GM18498 (cell line): ENCODE results near the gene TNFRSF1A.
"Not testable (repeated sequence)": the region's sequence is repeated elsewhere in the genome, so short reads cannot be mapped to it uniquely, and the experiment has no call there.

Source experiments
- ATAC-seq: cut with Tn5 transposase; IDR thresholded peaks from one replicate; pipeline ENCODE4 v1.9.1; 2021; ENCODE audit warnings: mild to moderate bottlenecking, moderate library complexity; ENCODE audit not compliant: unreplicated experiment

Gene TNFRSF1A

DNA sequence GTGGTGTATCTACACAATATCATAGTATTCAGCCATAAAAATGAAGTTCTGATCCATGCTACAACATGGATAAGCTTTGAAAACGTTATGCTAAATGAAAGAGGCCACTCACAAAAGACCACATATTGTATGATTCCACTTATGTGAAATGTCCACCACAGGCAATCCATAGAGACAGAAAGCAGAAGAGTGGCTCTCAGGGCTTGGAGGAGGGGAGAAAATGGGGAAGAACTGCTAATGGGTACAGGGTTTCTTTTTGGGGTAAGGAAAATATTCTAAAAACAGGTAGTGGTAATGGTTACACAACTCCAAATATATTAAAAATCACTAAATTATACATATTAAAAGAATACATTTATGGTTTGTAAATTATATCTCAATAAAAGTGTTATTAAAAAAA lies 17.0 kb upstream of the TNFRSF1A start:
- no peak for ATAC-seq

DNA sequence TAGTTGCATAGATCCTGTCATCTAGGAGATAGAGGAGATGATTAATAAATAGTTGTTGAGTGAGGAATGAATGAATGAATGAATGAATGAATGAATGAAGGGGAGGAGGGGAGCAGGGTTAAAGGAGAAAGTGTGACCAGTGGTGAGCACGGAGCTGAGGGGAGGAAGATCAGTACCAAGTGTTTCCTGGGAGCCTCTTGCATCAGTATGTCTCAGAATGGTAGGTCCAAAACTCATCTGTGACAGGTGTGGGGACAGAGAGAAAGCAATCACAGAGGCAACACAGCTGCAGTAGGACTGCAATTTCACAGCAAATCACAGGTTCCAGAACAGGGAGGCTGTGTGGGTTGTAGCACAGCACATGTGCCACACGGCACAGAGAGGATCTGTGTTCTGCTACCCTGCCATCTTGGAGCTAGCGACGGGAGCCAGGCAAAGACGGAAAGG lies 14.5 kb upstream of the TNFRSF1A start:
- no peak for ATAC-seq

DNA sequence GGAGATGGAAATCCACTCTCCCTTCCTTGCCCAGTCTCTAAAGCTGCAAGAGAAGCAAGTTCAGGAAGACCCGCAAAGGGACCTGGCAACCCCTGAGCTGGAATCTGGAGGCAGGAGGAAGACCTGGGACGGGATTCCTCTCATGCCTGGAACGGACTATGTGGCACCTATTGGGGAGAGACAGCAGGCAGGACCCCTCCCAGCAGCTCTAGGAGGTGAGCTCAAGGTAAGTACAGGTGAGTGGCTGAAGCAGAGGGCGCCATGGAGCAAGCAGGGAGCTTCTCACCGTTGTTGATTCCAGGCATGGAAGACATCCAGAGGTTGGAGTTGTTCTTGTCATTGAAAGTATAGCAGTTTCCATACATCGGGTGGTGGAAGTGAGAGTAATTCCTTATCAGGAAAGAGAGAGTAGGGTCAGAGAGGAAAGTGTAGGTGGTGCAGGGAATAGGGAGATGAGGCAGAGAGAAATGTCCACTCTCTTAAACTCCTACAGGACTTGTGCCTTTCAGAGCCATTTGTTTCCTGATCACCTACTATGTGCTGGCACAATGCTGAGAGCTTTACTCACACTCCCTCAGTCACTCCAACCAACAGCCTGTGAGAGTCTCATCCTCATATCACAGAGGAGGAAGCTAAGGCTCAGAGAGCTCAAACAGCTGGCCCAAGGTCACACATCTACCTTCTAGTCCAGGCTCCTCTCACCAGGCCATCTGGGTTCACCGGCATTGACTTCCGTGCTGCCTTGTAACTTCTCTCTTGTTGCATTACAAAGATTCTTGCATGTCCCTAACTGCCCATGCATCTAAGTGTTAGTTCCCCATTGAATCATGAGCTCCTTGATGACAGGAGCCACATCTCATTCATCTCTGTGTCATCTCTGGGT lies 13.9 kb upstream of the TNFRSF1A start:
- ATAC-seq: no peak

DNA sequence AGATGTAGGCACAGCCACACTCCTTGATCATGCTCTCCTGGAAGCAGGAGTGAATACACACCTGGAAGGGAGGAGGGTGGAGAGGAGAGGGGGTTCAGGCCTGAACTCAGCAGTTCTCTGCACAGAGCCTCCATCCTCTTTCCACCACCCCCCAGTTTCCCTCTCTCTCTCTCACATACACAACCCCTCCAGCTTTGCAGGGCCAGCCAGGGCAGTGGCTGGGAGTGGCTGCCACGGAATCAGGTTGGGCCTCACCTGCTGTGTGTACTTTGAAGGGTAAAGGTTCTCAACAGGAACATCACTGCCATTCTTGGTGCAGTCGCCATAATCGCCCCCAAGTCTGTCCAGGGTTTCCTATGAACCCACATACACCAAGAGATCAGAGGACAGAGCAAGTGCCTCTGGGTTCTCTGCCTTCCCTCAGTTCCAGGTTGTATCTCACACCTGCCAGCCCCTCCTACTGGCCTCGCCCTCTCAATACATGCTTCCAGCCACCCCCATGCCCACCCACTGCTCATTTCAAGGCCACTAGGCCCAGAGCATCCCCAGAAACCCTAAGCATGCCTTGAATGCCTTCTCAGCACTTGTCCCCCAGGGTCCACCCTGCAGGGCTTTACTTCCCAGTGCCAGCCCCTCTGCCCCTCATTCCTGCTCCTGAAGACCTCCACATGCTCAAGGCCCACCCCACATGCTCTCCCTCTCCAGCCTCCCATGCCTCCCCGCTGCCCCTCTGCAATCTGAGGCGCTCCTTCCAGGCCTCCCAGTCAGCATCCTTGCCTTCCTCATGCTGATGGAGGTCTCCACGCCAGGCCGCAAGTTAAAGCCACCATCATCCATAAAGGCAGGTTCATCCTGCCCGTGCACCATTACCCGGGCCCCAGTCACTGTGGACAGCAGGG lies 12.9 kb upstream of the TNFRSF1A start:
- ATAC-seq: no peak

DNA sequence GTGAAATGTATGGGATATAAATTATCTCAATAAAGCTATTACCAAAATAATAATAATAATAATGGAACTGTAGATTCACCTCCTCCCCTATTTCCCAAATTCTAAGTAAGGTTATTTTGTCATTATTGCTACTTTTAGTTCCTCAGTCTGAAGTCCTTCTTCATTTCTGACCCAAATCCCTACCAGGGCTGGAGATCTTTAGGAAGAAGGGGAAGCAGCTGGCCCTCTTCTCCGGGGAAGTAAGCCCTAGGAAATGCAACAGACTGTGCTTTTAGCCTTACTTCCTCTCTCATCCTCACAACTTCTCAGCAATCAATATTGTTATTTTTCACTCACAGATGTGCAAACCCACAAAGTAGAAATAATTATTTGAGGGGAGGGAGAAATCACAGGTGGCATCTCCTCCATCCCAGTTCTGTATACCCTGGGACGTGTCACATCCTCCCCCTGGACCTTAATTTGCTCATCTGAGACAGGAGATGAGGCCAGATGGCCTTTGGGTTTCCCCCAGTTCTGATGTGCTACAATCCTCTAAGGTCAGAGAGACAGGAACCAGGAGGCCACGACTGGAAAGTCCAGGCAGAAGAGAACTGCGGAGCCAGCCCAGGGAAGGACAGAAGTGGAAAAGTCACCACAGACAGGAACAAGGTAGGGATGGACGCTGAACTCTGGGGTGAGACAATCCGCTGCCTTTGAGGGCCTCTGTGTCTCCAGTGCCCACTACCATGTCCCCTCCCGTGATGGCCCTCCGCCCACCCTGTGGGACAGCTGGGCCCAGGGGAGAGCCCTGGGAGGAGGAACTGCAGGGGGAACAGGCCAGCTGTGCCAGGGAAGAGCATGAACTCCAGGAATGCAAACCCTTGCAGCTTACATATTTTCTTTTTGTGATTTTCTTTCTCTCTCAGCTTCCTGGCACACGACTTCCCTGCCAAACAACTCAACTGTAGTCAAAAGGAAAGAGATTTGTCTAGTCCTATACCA lies 10.6 kb upstream of the TNFRSF1A start:
- ATAC-seq: no peak

DNA sequence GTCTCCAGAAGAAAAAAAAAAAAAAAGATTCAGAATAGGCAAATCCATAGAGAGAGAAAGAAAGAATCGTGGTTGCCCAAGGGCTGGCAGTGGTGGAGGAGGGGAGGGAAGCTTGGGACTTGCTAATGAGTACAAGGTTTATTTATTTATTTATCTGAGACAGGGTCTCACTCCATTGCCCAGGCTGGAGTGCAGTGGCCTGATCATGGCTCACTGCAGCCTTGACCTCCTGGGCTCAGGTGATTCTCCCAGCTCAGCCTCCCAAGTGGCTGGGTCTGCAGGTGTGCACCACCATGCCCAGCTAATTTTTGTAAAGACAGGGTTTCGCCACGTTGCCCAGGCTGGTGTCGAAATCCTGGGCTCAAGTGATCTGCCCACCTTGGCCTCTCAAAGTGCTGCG lies 9.7 kb upstream of the TNFRSF1A start:
- no peak for ATAC-seq

DNA sequence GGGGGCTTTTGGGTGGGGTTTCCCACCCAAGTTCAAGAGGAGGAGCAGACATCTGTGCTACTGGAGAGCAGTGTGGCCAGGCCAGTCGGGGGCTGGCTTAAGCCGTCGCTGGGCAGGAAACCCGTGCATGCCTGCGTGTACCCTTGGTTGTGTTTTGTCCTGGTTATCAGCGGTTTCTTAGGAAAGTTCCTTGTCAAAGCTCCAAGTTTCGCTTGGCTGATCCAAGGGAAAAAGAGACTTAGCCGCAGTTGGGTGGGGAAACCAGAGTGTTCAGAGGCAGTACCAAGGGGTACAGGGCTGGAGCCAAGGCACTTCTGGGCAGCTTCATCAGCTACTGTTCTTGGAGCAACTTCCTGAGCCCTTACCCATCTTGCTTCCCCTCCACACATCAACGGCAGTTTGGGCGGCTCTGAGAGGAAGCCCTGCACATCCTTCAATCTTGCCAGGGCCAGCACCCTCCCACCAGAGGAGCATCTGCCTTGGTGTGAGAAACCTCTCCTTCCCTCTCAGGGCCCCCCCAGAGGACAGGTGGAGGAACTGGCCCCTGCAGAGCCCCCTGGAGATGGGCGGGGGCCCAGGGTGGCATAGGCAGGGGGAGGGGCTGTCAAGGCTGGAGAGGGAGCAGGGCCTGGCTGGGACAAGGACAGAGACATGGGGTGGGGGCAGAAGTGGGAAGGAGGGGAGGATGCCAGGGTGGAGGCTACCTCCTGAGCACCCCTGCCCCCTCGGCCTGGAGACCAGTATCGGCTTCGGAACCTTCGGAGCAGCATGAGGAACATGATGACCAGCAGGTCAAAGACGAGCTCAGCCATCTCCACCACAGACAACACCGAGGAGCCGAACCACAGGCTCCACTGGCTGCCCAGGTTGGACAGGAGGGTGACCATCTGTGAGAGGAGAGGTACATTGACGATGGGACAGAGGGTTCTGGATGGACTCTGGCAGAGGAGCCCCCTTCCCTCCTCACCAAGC lies 5.8 kb upstream of the TNFRSF1A start:
- ATAC-seq: no peak

DNA sequence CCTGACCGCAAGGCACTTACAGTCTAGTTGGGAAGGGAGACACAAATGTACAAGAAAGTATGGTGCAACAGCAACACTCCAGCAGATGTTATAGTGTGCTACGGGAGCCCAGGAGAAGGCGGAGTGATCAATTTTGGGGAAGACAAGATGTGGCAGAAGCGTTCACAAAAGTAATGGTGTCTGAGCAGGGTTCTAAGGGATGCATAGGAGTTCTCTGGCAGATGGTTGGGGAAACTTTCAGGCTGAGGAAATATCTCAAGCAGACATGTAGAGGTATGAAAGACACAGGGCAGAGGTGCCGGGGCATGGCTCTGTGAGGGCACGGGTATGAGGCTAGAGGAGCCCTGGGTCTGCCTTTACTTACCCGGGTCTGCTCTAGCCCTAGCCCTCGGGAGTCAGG lies 5.1 kb upstream of the TNFRSF1A start:
- ATAC-seq: no peak

DNA sequence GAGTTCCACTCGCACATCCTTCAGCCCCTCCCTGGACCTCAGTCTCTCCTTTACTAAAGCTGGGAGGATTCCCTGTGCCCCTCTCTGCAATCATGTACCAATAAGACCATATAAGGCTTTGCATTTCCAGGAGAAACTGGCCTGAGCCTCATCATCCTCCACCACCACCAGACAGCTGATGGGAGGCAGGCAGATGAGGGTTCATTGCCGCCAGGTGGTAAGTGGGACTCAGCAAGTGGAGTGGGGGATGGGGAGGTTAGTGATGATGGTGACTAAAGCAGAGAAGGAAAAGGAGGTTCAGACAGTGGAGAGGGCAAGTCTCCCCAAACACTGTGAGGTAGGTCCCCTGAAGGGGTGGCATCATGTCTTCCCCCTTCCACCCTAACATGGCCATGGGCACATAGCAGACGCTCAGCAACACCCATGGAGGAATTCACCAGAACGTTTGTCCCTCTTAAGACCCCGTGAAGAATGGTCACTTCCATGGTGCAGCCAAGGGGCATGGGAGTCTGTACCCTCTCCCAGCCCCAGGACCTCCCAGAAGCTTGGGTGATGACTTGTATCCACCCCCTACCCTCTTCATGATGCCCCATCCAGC lies 4.5 kb upstream of the TNFRSF1A start:
- no peak for ATAC-seq

DNA sequence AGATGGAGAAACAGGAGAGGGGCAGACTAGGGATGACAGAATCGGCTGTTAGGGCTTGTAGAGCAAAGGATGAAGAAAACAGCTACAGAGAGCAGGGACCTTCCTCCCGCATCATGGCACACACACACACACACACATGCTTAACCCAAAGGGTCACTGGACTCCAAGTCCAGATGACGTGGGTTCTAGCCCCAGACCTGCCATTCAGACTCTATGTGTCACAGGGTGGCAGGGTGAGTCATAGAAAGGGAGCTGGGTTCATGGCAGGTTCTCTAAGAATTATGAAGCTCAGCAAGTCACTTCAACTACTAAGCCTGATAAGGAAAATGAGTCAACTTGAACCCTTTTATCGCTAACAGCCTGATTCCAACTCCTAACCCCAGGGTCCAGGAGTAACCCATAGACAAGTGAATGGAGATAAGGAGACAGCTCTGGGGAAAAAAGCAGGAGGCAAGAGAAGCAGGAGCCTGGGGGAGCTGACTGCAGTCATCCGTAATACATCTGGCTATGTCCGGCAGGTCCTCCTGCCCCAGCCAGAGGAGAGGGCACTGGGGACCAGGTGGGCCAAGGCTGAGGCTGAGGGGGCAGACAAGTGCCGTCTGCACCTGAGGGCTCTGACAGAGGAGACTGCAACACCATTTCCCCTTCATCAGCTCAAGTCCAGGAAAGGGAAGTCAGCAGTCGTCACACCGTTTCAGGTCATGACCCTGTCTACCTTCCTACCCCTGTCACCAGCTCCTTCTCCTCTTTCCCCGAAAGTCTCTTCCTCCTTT lies 3.6 kb upstream of the TNFRSF1A start:
- no peak for ATAC-seq

DNA sequence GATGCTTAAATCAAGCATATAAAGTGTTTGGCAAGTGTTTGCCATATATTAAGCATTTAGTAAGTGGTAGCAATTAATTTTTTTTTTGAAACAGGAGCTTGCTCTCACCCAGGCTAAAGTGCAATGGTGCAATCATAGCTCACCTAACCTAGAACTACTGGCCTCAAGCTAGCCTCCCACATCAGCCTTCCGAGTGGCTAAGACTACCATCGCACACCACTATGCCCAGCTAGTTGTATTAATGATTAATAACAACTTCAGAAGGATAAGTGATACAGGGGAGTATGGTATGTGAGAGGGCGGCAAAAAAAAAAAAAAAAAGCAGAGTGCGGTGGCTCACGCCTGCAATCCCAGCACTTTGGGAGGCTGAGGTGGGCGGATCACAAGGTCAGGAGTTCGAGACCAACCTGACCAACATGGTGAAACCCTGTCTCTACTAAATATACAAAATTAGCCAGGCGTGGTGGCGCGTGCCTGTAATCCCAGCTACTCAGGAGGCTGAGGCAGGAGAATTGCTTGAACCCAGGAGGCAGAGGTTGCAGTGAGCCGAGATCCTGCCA lies 2.3 kb upstream of the TNFRSF1A start:
- not testable (repeated sequence) for ATAC-seq

DNA sequence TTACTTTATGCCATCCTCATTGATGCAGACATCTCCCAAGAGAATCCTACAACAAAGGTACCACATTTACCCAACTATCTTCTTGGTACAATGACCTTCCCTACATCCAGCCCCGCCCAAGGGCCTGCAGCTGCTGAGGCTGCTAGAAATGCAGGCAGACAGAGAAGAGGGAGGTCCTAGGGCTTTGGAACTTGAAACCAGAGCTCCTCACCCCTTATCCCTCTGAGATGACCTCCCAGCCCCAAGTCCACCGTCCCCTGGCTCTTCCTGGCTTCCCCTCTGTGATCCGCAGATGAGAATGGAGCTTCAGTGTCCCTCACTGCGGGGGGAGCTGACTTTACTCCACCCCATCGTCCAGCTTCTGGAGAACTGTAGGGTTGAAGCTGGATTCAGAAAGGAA lies 1.6 kb upstream of the TNFRSF1A start:
- ATAC-seq: no peak

DNA sequence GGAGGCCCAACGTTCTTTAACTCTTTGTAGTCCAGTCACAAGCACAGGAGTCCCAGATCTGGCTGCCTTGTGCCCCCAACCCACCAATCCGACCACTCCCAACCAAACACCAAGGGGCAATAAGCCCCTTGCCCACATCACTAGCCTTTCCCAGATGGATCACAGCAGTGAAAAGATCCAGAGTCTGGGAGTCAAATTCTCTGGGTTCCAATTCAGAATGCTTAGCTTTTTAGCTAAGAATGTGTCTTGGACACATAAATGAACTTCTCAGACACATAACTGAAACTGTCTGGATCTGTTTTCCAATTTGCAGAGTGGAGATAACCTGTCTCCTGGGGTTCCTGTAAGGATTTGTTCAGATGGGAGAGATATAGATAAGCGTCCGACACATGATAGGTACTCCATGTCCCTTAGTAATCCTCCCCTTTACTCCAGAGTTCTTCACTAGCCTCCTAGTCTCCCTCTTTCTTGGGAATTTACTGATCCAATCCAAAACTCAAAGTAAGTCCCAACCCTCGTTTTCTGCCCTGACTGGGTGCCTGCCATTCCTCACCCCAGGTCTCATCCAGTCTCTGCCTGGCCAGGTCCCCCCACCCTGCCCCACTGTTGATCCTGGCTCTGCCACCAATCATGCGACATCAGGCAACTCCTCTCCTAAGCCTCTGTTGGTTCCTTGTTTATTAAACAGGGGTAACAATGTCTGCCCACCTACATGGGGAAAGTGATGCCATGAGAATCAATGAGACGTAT lies 439 bp upstream of the TNFRSF1A start:
- no peak for ATAC-seq

DNA sequence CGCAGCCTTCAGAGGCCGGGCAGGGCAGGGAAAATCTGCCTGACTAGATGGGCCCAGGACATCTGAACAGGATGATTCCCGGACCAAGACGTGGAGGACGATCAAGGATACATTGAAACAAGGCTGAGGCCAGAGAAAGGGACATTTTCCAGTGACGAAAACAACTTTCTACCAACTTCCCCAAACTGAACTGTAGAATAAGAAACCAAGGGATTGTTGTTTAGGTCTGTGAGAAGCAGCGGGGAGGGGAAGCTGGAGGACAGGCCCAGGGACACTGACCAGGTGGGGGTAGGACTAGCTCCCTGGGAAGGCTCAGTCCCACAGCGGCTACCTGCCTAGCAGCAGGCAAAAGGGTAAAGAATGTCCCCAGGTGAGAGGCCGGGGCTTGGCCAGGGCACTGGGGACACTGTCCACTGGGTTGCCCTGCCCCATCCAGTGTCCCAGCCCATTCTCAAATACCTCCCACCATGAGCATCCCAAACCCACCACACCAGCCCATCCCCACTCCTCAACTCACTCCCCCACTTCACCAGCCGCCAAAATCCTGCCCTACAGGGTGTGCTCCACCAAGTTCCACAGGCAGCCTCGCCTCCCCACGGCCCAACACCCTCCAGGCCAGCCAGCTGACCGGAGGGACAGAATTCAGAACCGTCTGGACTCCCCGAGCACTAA lies 995 bp downstream of the TNFRSF1A start:
- no peak for ATAC-seq

DNA sequence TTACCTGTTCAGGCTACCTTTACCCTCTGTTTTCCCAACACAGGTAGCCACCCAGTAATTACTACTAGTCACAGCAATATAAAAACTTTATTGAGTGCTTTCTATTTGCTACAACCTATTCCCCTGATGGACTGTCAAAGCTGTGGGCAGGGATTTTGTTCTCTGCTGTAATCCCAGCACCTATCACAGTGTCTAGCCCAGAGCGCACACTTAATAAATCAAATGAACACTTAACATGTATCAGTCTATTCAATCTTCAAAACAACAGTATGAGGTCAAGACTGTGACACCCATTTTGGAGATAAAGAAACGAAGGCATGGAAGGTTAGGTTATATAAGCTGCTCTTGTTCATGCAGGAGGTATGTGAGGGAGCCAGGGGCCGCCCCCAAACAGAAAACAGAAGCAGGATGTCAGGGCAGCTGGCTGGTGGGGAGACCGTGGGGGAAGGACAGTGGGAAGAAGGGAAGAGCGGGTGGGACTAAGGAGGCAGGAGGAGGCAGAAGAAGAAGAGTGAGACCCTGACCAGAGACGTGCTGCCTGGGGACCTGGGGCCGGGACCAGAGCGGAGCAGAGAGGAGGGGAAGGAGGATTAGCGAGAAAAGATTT lies 1.7 kb downstream of the TNFRSF1A start:
- ATAC-seq: no peak

DNA sequence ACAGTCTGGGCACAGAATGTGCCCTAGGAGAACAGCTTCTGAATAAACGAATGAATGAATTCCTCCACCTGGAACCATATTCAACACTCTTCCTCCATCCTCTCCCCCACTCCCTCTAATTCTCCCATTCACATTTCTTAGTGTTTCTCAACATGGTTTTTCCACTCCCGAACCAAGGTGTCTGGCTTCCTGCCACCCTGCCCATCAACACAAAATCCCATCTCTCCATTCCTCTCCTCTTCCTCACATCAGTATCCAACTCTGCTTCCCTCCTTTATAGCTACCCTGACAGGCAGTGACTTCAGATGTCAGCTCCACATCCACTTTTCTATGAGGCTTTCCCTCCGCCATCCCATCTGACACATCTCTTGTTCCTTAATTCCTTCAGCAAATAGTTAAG lies 2.9 kb downstream of the TNFRSF1A start:
- ATAC-seq: no peak
